HepG2 (cell line): Measurements from ENCODE around the gene FBXO10. TPM values are rescaled to one million over a fixed set of nuclear protein-coding genes. Genes with fewer than 3 reads are reported as not detected.

ENCODE experiments used
- ARNT2 ChIP-seq: sonication (generic); formaldehyde crosslinking; IDR thresholded peaks from 2 replicates; pipeline ENCODE4 v1.8.0; 2022; ENCODE audit warnings: mild to moderate bottlenecking, low read depth, missing genetic modification reagents, moderate library complexity
- BCL6 ChIP-seq: IDR thresholded peaks from 2 replicates; pipeline ENCODE4 v1.6.1; 2016; ENCODE audit warnings: missing genetic modification reagents, missing compliant biosample characterization
- BORCS8-MEF2B ChIP-seq: sonication (generic); formaldehyde crosslinking; IDR thresholded peaks from 2 replicates; pipeline ENCODE4 v1.8.0; 2022; ENCODE audit warnings: mild to moderate bottlenecking, missing genetic modification reagents
- GABPB1 ChIP-seq: IDR thresholded peaks from 2 replicates; pipeline ENCODE4 v1.6.1; 2016; ENCODE audit warnings: mild to moderate bottlenecking, missing genetic modification reagents, moderate library complexity, missing compliant biosample characterization
- GLMP ChIP-seq: sonication (generic); formaldehyde crosslinking; IDR thresholded peaks from 2 replicates; pipeline ENCODE4 v1.9.0; 2021; ENCODE audit warnings: missing genetic modification reagents, mild to moderate bottlenecking, borderline replicate concordance
- HOXA7 ChIP-seq: sonication (generic); formaldehyde crosslinking; IDR thresholded peaks from 2 replicates; pipeline ENCODE4 v1.8.1; 2022; ENCODE audit warnings: mild to moderate bottlenecking, missing genetic modification reagents, moderate library complexity
- IRF9 ChIP-seq: sonication (generic); formaldehyde crosslinking; IDR thresholded peaks from 2 replicates; pipeline ENCODE4 v1.8.0; 2022; ENCODE audit warnings: missing genetic modification reagents, mild to moderate bottlenecking, borderline replicate concordance
- MAX ChIP-seq: IDR thresholded peaks from 2 replicates; pipeline ENCODE4 v1.6.1; 2012; ENCODE audit warnings: inconsistent platforms
- PHF8 ChIP-seq: sonication (generic); formaldehyde crosslinking; IDR thresholded peaks from 2 replicates; pipeline ENCODE4 v1.5.0; 2020; ENCODE audit warnings: missing genetic modification reagents
- SCMH1 ChIP-seq: sonication (generic); formaldehyde crosslinking; IDR thresholded peaks from 2 replicates; pipeline ENCODE4 v1.9.0; 2021; ENCODE audit warnings: missing genetic modification reagents, mild to moderate bottlenecking, borderline replicate concordance
- SOX6 ChIP-seq, 2 experiments: fragments of 450-650 bp in 1 of 2; sonication (generic) in 1 of 2; formaldehyde crosslinking in 1 of 2; IDR thresholded peaks; 2 replicates each; pipeline versions ENCODE4 v1.4.0 to v1.6.1; 2017 to 2020; ENCODE audit warnings: antibody characterized with exemption in 1 of 2, mild to moderate bottlenecking in 1 of 2, missing genetic modification reagents in 1 of 2
- SRY ChIP-seq: sonication (generic); formaldehyde crosslinking; IDR thresholded peaks from 2 replicates; pipeline ENCODE4 v1.8.0; 2022; ENCODE audit warnings: mild to moderate bottlenecking, missing genetic modification reagents
- THAP7 ChIP-seq: sonication (generic); formaldehyde crosslinking; IDR thresholded peaks from 2 replicates; pipeline ENCODE4 v1.8.1; 2023; ENCODE audit warnings: mild to moderate bottlenecking, missing genetic modification reagents
- ZNF276 ChIP-seq: sonication (generic); formaldehyde crosslinking; IDR thresholded peaks from 2 replicates; pipeline ENCODE4 v1.4.0; 2020; ENCODE audit warnings: mild to moderate bottlenecking, low read depth, missing genetic modification reagents
- ZNF501 ChIP-seq: sonication (generic); formaldehyde crosslinking; IDR thresholded peaks from 2 replicates; pipeline ENCODE4 v1.5.1; 2020; ENCODE audit warnings: mild to moderate bottlenecking, moderate library complexity, missing genetic modification reagents
- ZNF543 ChIP-seq: sonication (generic); formaldehyde crosslinking; IDR thresholded peaks from 2 replicates; pipeline ENCODE4 v1.4.0; 2020; ENCODE audit warnings: mild to moderate bottlenecking, missing genetic modification reagents
- ZNF709 ChIP-seq: sonication (generic); formaldehyde crosslinking; IDR thresholded peaks from 2 replicates; pipeline ENCODE4 v1.5.0; 2020; ENCODE audit warnings: mild to moderate bottlenecking, missing genetic modification reagents
- ZNF720 ChIP-seq: sonication (generic); formaldehyde crosslinking; IDR thresholded peaks from 2 replicates; pipeline ENCODE4 v1.4.0; 2020; ENCODE audit warnings: missing genetic modification reagents
- ZNF788 ChIP-seq: sonication (generic); formaldehyde crosslinking; IDR thresholded peaks from 2 replicates; pipeline ENCODE4 v1.5.0; 2020; ENCODE audit warnings: mild to moderate bottlenecking, missing genetic modification reagents, borderline replicate concordance
- polyA plus RNA-seq, 8 experiments: library from polyadenylated mRNA; depleted of rRNA in 3 of 8; stranded (reverse) in 7 of 8; unstranded in 1 of 8; fragments of >200 nt; fragmentation: Illumina TruSeq in 4 of 8; extraction: Trizol in 4 of 8; gene quantifications; 2 replicates each; pipeline versions ENCODE4 v1.2.1 to v1.2.3, GENCODE V29; 2011 to 2016; ENCODE audit warnings: low read depth in 4 of 8, missing spikeins in 1 of 8, mixed read lengths in 1 of 8; ENCODE audit not compliant: insufficient read depth in 1 of 8
- total RNA-seq, 5 experiments: library from RNA; depleted of rRNA; stranded (reverse); fragments of >200 nt; fragmentation: Illumina TruSeq; extraction: Trizol; gene quantifications; 2 replicates each; pipeline ENCODE4 v1.2.3, GENCODE V29; 2016; ENCODE audit warnings: low read depth in 1 of 5
- TF ChIP-seq, protein P1 (sequence below): IDR thresholded peaks from 2 replicates; pipeline ENCODE4 v1.6.1; 2016; ENCODE audit warnings: mild to moderate bottlenecking, missing biosample characterization, missing genetic modification reagents
- TF ChIP-seq, protein P2 (sequence below): sonication (generic); IDR thresholded peaks from 2 replicates; pipeline ENCODE4 v1.6.1; 2016; ENCODE audit warnings: low read depth, borderline replicate concordance

Gene FBXO10
- total and polyA plus RNA-seq, 2 of the 13 experiments (the other 11 are each of a cell fraction or from before 2014, with no cell fraction given), result 3.1 to 5.1 TPM

DNA sequence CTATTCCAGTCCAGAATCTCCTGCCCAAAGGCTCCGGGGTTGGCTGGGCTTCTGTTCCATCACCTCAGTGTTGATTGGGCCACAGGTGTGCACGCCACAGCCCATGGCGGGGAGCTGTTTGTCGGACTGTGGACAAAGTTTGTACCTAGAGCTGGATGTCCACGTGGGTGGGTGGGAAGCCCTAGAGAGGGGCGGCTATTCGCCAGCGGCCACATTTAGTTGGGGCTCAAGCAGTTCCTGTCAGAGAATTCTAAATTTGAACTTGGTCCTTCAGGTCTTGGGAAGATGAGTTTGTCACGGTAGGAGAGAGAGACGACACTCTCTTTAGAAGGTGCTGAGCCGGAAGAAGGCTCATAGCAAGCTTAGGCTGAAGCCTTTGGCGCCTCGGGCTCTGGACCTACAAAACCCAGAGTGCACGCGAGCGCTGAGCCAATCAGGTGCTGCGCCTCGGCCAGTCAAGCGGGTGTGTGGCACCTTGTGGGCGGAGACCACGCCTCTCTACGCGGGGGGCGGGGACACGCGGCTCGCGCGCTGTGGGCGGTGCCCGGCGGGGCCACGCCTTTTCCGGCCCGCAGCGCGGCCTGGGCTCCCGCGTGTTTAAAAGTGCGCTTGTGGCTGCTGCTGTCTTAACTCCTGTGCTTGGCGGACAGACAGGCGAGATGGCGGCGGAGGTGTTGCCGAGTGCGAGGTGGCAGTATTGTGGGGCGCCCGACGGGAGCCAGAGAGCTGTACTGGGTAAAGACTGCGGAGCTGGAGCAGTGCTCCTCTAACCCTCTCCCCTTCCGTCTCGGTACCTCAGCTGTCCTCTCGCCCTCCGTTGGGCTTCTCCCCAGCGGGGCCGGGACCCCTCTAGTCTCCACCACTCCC, 90.6 kb downstream of the FBXO10 start, which contains the start of gene POLR1E (continued):
- TF ChIP-seq HOXA7 (CRISPR knock-in tag) (no peak), GLMP (CRISPR knock-in tag) (no peak), GABPB1 (peak; percentile 94), MAX (peak; percentile 77), BORCS8-MEF2B (CRISPR knock-in tag) (peak; percentile 46; the same call in 1 of the 2 replicates), ARNT2 (CRISPR knock-in tag) (peak; percentile 22; the same call in 1 of the 2 replicates), ZNF788 (peak; percentile 56; the same call in 1 of the 2 replicates), BCL6 (CRISPR knock-in tag) (no peak; the same call in 1 of the 2 replicates), SCMH1 (CRISPR knock-in tag) (no peak), ZNF709 (CRISPR knock-in tag) (no peak), IRF9 (CRISPR knock-in tag) (peak; percentile 83; the same call in 1 of the 2 replicates), SRY (CRISPR knock-in tag) (peak; percentile 63; the same call in 1 of the 2 replicates), ZNF543 (CRISPR knock-in tag) (peak; percentile 72; the same call in 1 of the 2 replicates), SOX6 (IDR thresholded peaks at IDR 0.05) (no peak), SOX6 (CRISPR knock-in tag; IDR thresholded peaks at IDR 0.05) (peak; percentile 34; the same call in 1 of the 2 replicates), PHF8 (peak; percentile 83), ZNF276 (CRISPR knock-in tag) (no peak), ZNF720 (no peak), THAP7 (CRISPR knock-in tag) (0 out of 2 replicates have a peak, but pooled peaks have one; percentile 42), ZNF501 (CRISPR knock-in tag) (peak; percentile 78)
- TF ChIP-seq, protein P1, sequence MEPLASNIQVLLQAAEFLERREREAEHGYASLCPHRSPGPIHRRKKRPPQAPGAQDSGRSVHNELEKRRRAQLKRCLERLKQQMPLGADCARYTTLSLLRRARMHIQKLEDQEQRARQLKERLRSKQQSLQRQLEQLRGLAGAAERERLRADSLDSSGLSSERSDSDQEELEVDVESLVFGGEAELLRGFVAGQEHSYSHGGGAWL, result peak; percentile 79
- TF ChIP-seq, protein P2, sequence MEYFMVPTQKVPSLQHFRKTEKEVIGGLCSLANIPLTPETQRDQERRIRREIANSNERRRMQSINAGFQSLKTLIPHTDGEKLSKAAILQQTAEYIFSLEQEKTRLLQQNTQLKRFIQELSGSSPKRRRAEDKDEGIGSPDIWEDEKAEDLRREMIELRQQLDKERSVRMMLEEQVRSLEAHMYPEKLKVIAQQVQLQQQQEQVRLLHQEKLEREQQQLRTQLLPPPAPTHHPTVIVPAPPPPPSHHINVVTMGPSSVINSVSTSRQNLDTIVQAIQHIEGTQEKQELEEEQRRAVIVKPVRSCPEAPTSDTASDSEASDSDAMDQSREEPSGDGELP, result peak; percentile 45; the same call in 1 of the 2 replicates
